Upper lobe of left lung (tissue), 4 donors: Measurements from ENCODE around the gene DLG2.

Experiments
- POLR2A ChIP-seq, 4 donors: fragments of 450-650 bp; IDR thresholded peaks; one replicate each; pipeline ENCODE4 v1.5.1; 2016 to 2017; ENCODE audit warnings: antibody characterized with exemption in 4 of 4, mild to moderate bottlenecking in 2 of 4
- POLR2AphosphoS5 ChIP-seq, 2 donors: sonication (generic); formaldehyde crosslinking; IDR thresholded peaks; one replicate each; pipeline ENCODE4 v1.5.1; 2017; ENCODE audit warnings: antibody characterized with exemption in 2 of 2

- TF ChIP-seq POLR2A (IDR thresholded peaks at IDR 0.05), result no peak
- TF ChIP-seq POLR2AphosphoS5 (IDR thresholded peaks at IDR 0.05), result no peak
Measured at GRCh38 chr11:85541683-85542082, 85.5 kb downstream of the DLG2 start.
